GM12892 (cell line): Measurements from ENCODE around the gene THOC3. TPM values are rescaled to one million over a fixed set of nuclear protein-coding genes. Genes with fewer than 3 reads are reported as not detected.
A peak's percentile ranks its signal among the peaks of the same experiment; 100 is the strongest.
"Not testable (repeated sequence)": the region's sequence is repeated elsewhere in the genome, so short reads cannot be mapped to it uniquely, and the experiment has no call there.

Experiments
- DNase-seq: peaks from one replicate; pipeline ENCODE4 v3.0.0; 2011; ENCODE audit not compliant: insufficient read length
- FAIRE-seq: peaks from 2 replicates; lab custom pipeline; 2011; peaks lifted over from hg19 to GRCh38; lab: Jason Lieb, UNC
- POLR2A ChIP-seq: IDR thresholded peaks from 2 replicates; pipeline ENCODE4 v1.6.1; 2011; ENCODE audit warnings: low read depth, low read length, control low read depth
- polyA plus RNA-seq: library from polyadenylated mRNA; unstranded; fragments of >200 nt; gene quantifications from one replicate; pipeline ENCODE4 v1.2.1, GENCODE V29; 2012; ENCODE audit warnings: missing spikeins, inconsistent platforms; ENCODE audit not compliant: missing spikeins

The THOC3 gene, protein sequence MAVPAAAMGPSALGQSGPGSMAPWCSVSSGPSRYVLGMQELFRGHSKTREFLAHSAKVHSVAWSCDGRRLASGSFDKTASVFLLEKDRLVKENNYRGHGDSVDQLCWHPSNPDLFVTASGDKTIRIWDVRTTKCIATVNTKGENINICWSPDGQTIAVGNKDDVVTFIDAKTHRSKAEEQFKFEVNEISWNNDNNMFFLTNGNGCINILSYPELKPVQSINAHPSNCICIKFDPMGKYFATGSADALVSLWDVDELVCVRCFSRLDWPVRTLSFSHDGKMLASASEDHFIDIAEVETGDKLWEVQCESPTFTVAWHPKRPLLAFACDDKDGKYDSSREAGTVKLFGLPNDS
- 72.5 TPM for polyA plus RNA-seq

GRCh38 chr5:175967471-175968372, at the start of gene THOC3:
Gene THOC3 (minus strand): TSS chr5:175968315. CDS start chr5:175968208, 107 bp downstream.
- peak; percentile 27; the same call in 1 of the 2 replicates for TF ChIP-seq POLR2A
- not testable (repeated sequence) for DNase-seq
- peak; percentile 100 for FAIRE-seq

DNA sequence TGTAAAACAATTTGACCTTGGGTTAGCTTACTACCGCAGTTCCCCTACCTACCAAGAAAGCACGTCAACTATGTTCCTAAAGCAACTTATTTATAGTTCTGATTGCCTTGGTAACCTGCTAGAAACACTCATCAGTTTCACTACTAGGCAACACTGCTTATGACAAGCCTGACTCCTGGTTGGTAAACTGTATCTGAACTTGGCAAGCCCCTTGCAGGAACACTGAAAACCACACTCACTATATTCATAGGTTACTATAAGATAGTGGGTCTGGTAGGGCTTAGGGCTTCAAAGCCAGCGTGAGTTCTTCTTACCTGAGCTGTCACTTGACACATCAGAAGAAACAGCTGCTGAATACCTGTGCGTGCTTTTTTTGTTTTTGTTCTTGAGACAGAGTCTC, 49.2 kb upstream of the THOC3 start:
- FAIRE-seq, DNase-seq: not testable (repeated sequence)

- not testable (repeated sequence) for FAIRE-seq, DNase-seq
Observed at GRCh38 chr5:176014360-176014759, 46.2 kb upstream of the THOC3 start.

- not testable (repeated sequence) for FAIRE-seq
Observed at GRCh38 chr5:176011088-176011487, 43.0 kb upstream of the THOC3 start.

DNA sequence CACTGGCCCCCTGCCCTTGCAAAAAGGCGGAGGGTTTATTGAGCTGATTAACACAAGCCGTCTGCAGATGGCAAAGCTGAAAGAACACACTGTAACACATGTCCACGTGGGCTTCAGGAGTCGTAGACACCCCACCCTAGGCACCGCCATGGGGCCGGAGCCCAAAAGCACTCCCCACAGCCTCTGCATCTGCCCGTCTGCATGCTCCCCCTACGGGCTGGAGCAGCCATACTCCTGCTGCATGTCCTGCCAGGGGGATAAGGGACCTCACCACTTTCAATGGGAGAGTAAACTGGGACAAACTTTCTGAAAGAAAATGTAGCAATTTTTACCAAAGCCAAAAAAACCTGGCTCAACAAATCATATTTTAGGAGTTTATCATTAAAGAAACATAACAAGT, 42.1 kb upstream of the THOC3 start:
- DNase-seq, FAIRE-seq: not testable (repeated sequence)

More at GRCh38 chr5:176011088-176011487, 43.0 kb upstream of the THOC3 start:
- DNase-seq, result not testable (repeated sequence)

DNA sequence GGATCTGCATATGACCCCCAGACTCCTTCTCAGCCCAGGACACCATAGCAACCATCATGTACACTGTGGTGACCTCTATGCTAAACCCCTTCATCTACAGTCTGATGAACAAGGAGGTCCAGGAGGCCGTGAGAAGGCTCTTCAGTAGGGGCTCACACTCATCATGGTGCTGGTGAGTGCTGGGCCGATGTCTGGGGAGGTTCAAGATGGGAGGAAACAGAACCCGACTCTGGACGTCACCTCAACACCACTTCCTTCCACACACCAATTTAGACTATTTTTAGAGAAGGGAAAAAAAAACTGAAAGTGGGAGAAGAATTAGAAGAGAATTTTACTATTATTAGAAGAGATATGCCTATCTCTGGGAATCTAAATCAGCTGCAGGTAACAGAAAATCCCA, 39.1 kb upstream of the THOC3 start:
- not testable (repeated sequence) for FAIRE-seq, DNase-seq

GRCh38 chr5:176006819-176007218, 38.7 kb upstream of the THOC3 start:
- not testable (repeated sequence) for DNase-seq
- FAIRE-seq, result peak; percentile 33

DNA sequence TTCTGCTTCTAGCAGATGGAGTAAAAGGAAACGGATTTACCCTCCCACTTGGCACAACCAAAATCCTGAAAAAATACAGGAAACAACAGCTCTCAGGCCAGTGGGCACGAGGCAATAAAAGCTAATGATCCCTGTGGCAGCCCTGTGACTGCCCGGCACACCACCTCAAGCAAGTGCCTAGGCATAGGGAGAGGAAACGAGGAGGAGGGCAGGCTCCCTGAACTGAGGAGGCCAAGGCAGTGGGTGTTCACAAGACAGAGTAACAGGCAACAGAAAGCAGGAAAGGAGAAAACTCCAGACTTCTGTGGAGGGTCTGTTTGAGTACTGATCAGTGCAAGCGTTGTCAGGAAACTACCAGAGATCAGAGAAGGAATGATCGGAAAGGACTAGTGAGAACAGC, 29.9 kb upstream of the THOC3 start:
- not testable (repeated sequence) for FAIRE-seq, DNase-seq

GRCh38 chr5:175997495-175997894, 29.4 kb upstream of the THOC3 start:
- not testable (repeated sequence) for DNase-seq, FAIRE-seq

DNA sequence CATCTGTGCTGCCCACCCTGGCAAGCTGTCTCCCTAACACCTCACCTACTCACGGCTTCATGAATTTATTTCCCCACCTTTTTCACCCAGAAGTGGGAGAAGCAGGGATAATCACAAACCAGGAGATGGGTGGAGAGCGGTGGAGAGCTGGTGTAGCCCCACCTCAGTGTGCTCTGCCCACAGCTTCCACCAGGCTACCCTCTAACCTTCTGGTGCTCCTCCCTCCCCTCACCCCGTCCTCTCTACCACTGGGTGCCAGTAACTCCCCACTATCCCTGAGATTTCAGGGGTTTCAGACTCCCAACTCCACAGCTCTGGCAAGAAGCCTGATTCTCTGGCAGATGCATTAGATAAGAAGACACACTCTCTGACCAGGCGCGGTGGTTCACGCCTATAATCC, 28.7 kb upstream of the THOC3 start:
- DNase-seq, FAIRE-seq: not testable (repeated sequence)

DNA sequence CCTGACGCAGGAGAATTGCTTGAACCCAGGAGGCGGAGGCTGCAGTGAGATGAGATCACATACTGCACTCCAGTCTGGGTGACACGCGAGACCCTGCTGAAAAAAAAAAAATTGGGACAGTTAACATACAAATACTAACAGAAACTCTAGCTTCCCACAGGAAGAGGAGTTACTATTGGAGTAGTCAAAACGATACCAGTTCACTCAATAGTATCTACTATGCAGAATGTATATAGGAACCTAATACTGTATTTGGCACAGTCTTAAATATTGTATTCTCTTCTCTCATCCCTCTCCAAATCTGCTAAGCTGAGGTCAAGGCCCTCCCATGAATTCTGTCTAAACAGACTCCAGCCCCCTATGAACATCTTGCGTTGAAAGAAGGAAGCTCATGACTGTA, 27.4 kb upstream of the THOC3 start:
- not testable (repeated sequence) for FAIRE-seq

DNA sequence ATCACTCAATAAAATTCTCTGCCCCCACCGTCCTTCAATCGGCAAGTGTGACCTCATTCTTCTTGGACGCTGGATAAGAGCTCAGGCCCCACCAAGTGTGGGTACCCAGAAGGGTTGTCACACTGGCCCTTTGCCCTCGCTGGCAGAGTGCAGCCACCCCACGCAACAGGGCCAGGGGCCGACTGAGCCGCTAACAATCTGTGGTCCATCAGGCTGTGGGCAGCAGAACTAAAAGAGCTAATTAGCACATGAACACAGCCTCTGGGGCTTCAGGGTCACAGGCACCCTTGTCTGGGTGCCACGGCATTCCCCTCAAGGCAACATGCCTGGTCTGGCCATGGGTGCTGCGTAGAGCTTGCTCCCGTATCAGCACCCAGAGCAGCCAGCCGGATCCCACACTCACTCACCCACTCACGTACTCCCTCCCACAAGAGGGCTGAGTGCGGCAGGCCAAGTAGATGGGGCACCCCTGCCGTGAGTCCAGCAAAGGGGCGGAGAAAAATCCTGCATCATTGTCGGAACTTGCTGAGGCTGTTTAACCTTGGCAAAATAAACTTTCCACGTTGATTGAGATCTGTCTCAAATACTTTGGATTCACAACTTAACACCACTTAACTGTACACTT, 11.4 kb upstream of the THOC3 start:
- not testable (repeated sequence) for DNase-seq, FAIRE-seq

More for the DNA sequence above, 27.4 kb upstream of the THOC3 start:
- not testable (repeated sequence) for DNase-seq

DNA sequence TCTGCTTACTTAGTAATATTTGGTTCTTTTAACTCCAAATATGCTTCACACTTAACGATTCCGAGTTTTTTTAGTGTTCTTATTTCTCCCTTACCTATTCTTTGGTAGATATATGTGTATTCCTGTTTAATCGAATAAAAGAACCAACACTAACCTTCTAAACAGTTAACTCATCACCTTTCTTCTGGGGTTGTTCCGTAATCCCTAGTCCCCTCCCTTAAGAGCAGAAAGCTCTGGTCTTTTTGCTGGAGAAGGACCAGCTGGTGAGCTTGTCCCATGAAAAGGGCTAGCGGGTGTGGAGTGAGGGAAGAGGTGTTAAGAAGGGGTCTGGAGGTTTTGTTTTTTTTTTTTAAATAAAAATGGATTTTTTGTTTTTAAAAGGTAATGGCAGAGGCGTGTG, 266 bp upstream of the THOC3 start:
- not testable (repeated sequence) for FAIRE-seq, DNase-seq

DNA sequence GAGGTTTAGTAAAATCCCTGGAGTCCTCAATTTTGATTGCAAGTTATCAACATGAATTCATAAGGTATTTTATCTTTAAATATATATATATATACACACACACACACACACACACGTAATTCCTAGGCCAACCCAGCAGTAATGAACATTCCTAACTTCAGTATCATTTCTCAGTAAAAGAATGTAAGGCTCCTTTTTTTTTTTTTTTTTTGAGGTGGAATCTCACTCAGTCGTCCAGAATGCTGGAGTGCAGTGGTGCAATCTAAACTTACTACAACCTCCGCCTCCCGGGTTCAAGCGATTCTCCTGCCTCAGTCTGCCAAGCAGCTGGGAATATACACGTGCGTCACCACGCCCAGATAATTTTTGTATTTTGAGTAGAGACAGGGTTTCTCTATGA, 5.8 kb downstream of the THOC3 start:
- DNase-seq, FAIRE-seq: not testable (repeated sequence)

GRCh38 chr5:175960228-175960627, 7.9 kb downstream of the THOC3 start:
- not testable (repeated sequence) for DNase-seq, FAIRE-seq

GRCh38 chr5:175958515-175958914, 9.6 kb downstream of the THOC3 start:
- not testable (repeated sequence) for DNase-seq, FAIRE-seq

- not testable (repeated sequence) for DNase-seq, FAIRE-seq
Observed at GRCh38 chr5:175954107-175954506, 14.0 kb downstream of the THOC3 start.

DNA sequence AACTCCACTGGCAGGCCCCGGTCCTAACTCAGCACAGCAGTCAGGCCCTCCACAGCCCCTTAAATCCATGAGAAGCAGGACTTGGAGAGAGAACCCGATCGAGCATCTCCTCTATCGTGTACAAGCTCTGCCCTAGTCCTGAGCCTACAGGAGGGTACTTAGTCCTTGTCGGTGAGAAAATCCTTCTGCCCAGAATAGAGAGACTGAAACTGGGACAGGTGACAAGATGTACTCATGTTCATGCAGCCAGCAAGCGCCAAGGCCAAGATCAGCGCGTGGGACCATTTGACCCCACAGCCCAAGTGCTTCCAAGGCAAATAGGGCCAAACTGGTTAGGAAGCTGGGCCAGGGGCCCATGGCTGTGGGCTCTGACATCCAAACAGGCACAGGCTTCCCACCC, 15.3 kb downstream of the THOC3 start:
- not testable (repeated sequence) for FAIRE-seq, DNase-seq

DNA sequence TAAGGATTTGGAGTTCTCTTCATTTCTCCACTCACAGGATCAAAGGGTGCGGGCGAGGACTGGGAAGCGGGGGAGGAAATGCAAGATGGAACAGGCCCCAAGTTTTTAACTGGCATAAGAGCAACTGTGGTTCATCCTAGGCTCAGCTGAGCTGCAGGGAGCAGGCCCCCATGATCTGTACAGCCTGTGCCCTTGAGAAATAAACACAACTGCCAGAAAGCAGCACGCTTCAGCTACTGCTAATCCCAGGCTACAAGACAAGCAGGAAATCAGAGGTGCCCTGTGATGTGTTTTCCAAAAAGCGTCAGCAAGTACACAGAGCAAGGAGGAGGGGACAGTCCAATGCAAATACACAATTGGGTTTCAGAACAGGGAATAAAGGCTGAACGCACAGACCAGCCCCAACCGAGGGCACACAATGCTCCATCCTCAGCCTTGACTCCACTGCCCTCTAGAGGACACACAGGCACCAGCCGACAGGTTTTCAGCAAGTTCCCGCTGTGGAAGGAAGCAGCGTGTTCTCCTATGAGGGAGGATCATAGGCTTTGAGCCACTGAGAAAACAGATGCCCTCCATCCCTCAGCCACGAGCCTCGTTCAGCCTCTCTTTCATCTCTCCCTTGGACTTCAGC, 16.7 kb downstream of the THOC3 start:
- FAIRE-seq, result peak; percentile 92
- not testable (repeated sequence) for DNase-seq
